Activated gamma-delta T cell treated with anti-CD3 and anti-CD28 coated beads, Interleukin-2, amount 50 U/mL, for 16 hours (primary cell): Measurements from ENCODE around the gene DMAP1.

Experiments used
- DNase-seq: peaks from one replicate; pipeline ENCODE4 v3.0.0-alpha.2; 2020; ENCODE audit warnings: low read depth

Gene DMAP1

GRCh38 chr1:44228218-44228617, 14.9 kb downstream of the DMAP1 start:
- no peak for DNase-seq

- no peak for DNase-seq
Measured at GRCh38 chr1:44229435-44230167, 16.3 kb downstream of the DMAP1 start.

GRCh38 chr1:44230796-44231195, 17.5 kb downstream of the DMAP1 start:
- DNase-seq, result no peak

GRCh38 chr1:44233593-44233992, 20.3 kb downstream of the DMAP1 start:
- no peak for DNase-seq

- no peak for DNase-seq
Measured at GRCh38 chr1:44235808-44236207, 22.5 kb downstream of the DMAP1 start.

- DNase-seq, result no peak
Measured at GRCh38 chr1:44236490-44237272, 23.4 kb downstream of the DMAP1 start.

GRCh38 chr1:44237721-44238457, 24.6 kb downstream of the DMAP1 start:
- DNase-seq, result peak; percentile 3

- no peak for DNase-seq
Measured at GRCh38 chr1:44238660-44239059, 25.4 kb downstream of the DMAP1 start.

- DNase-seq, result no peak
Measured at GRCh38 chr1:44239331-44239960, 26.2 kb downstream of the DMAP1 start.

- no peak for DNase-seq
Measured at GRCh38 chr1:44239961-44240371, 26.7 kb downstream of the DMAP1 start.

- DNase-seq, result no peak
Measured at GRCh38 chr1:44240802-44241671, 27.8 kb downstream of the DMAP1 start.

- no peak for DNase-seq
Measured at GRCh38 chr1:44242746-44243145, 29.5 kb downstream of the DMAP1 start.

GRCh38 chr1:44243782-44244495, 30.7 kb downstream of the DMAP1 start:
- DNase-seq, result no peak

- no peak for DNase-seq
Measured at GRCh38 chr1:44244986-44245385, 31.7 kb downstream of the DMAP1 start.

GRCh38 chr1:44246806-44247205, 33.5 kb downstream of the DMAP1 start:
- no peak for DNase-seq

GRCh38 chr1:44249543-44249942, 36.3 kb downstream of the DMAP1 start:
- DNase-seq, result no peak

- DNase-seq, result no peak
Measured at GRCh38 chr1:44250068-44250781, 37.0 kb downstream of the DMAP1 start.

GRCh38 chr1:44251486-44251885, 38.2 kb downstream of the DMAP1 start:
- DNase-seq, result no peak

GRCh38 chr1:44251989-44252671, 38.9 kb downstream of the DMAP1 start:
- DNase-seq, result no peak
